ENCODE measurements around the gene RIN1.

DNA sequence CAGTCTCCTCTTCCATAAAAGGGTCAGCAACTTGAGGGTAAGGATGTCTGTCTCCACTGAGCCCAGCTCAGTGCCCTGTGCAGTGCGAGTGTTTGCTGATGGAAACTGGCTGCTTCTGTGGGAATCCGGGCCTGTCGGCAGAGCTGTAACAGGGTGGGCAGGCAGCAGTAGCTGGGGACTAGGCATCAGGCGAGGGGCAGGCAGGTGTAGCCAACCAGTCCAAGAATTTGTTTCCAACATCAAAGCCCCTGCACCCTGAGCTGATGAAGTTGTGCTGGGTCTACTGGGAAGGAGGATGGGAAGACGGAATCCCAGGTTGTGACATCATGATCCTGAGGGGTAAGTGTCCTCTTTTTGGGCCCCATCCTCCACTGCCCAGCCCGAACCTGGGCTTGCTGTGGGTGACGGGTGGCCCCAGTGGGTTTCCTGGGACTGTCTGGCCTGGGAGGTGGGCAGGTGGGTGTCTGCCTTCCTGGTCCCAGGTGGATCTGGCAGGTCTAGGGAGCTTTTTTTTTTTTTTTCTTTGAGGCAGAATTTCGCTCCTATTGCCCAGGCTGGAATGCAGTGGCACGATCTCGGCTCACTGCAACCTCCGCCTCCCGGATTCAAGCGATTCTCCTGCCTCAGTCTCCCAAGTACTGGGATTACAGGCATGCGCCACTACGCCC, 24.3 kb upstream of the RIN1 start:
- TF ChIP-seq, protein P1, sequence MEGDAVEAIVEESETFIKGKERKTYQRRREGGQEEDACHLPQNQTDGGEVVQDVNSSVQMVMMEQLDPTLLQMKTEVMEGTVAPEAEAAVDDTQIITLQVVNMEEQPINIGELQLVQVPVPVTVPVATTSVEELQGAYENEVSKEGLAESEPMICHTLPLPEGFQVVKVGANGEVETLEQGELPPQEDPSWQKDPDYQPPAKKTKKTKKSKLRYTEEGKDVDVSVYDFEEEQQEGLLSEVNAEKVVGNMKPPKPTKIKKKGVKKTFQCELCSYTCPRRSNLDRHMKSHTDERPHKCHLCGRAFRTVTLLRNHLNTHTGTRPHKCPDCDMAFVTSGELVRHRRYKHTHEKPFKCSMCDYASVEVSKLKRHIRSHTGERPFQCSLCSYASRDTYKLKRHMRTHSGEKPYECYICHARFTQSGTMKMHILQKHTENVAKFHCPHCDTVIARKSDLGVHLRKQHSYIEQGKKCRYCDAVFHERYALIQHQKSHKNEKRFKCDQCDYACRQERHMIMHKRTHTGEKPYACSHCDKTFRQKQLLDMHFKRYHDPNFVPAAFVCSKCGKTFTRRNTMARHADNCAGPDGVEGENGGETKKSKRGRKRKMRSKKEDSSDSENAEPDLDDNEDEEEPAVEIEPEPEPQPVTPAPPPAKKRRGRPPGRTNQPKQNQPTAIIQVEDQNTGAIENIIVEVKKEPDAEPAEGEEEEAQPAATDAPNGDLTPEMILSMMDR (IDR thresholded peaks at IDR 0.05) = no peak
- no peak for TF ChIP-seq POLR2A (IDR thresholded peaks at IDR 0.05)
- TF ChIP-seq POLR2AphosphoS5 (IDR thresholded peaks at IDR 0.05) = no peak
- TF ChIP-seq EP300 (IDR thresholded peaks at IDR 0.05) = no peak
